ENCODE data around the gene MACROD2.

The MACROD2 gene

GRCh38 chr20:14709439-14709838 is 714.1 kb downstream of the MACROD2 start:
- no peak overlapping the region for H3K4me3 ChIP-seq (ENCODE audit: low read length)
- no peak for TF ChIP-seq CTCF (conservative IDR thresholded peaks at IDR 0.05; ENCODE audit: low read depth, low read length)
- no peak for DNase-seq (ENCODE audit: low read depth)

- DNase-seq (ENCODE audit: low read depth): no peak
Observed at GRCh38 chr20:14710951-14711350, 715.6 kb downstream of the MACROD2 start.

GRCh38 chr20:14711652-14712051 is 716.3 kb downstream of the MACROD2 start:
- peak; percentile 51 for DNase-seq (ENCODE audit: low read depth)

More at GRCh38 chr20:14710951-14711350, 715.6 kb downstream of the MACROD2 start:
- no peak overlapping the region for H3K4me3 ChIP-seq (ENCODE audit: low read length)
- TF ChIP-seq CTCF (conservative IDR thresholded peaks at IDR 0.05; ENCODE audit: low read depth, low read length): no peak

DNA sequence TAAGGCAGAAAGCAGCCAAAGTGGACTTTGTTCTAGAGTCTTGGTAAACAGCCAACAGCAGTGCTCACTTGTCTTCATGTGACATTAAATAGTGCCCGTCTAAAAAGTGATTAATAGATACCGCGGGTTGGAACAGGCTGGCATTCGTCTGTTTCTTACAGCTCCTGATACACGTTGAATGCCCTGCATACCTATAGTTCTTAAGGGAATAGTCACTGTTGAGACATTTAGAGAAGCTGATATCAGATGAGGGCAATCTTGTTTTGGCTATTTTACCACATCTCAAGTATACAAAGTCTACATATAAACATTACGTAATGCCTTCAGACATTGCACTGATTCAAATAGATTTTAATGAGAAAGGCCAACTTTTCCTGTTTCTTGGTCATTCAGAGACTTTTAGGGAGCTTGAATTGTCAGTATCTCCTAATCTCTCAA is 717.0 kb downstream of the MACROD2 start:
- no peak overlapping the region for H3K4me3 ChIP-seq (ENCODE audit: low read length)
- TF ChIP-seq CTCF (conservative IDR thresholded peaks at IDR 0.05; ENCODE audit: low read depth, low read length): no peak
- peak; percentile 95 for DNase-seq (ENCODE audit: low read depth)

More at GRCh38 chr20:14711652-14712051, 716.3 kb downstream of the MACROD2 start:
- no peak overlapping the region for H3K4me3 ChIP-seq (ENCODE audit: low read length)
- TF ChIP-seq CTCF (conservative IDR thresholded peaks at IDR 0.05; ENCODE audit: low read depth, low read length): no peak

DNA sequence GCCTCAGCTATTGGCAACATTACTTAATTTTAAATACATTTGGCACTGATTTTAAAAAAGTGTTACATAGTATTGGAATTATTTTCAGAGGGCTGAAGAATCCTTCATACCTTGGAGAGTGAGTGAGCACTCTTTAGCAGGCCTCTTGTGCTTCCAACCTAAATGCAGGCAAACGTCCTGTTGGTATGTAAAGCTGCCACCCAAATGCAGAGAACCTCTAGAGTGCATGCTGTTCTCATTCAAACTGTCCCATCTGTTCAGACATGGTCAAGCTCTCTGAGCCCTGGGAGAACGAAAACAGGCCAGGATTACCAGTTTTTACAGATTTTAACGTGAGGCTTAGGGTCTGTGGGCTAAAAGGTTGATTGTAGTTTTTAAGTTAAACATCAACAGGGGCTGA is 720.1 kb downstream of the MACROD2 start:
- DNase-seq (ENCODE audit: low read depth): no peak
- no peak for TF ChIP-seq CTCF (conservative IDR thresholded peaks at IDR 0.05; ENCODE audit: low read depth, low read length)
- H3K4me3 ChIP-seq (ENCODE audit: low read length): no peak overlapping the region

GRCh38 chr20:14716351-14716801 is 721.1 kb downstream of the MACROD2 start:
- no peak for DNase-seq (ENCODE audit: low read depth)
- TF ChIP-seq CTCF (conservative IDR thresholded peaks at IDR 0.05; ENCODE audit: low read depth, low read length): no peak
- no peak overlapping the region for H3K4me3 ChIP-seq (ENCODE audit: low read length)

DNA sequence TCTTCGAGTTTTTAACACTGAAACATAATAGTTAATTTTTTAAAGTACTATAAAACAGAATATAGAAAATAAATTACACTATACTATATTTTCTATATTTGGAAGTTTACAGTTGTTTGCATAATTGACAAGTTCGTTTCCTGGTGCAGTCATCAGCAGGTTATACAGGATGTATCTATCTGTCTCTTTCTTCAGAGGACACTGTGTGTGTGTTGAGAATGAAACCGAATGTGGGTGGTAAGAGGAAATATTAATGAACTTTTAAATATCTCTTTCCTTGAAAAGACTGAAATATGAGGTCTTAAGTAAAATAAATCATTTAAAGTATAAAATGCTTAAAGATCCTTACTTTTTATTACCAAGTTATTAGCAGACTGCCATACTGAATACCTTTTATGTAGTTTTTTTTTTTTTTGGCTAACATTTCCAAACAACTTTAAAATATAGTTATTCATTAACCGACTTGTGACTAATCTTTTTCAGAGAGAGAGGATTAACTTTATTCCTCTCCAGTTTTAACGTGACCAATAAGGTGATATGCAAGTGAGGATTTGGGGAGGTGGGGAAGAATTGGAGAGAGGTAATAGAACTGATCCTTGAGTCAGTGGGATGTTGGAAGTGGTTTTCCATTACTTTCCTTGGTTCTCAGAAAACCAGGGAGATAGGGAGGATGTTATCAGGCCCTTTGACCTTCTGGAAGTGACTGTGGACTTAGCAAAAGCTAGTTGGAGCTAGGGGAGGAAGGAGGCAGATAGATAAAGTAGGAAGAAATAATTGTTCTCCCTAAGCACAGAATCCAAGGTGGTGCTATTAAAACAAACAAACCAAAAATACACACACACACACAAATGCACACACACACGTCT is 722.1 kb downstream of the MACROD2 start:
- no peak overlapping the region for H3K4me3 ChIP-seq (ENCODE audit: low read length)
- no peak for DNase-seq (ENCODE audit: low read depth)
- no peak for TF ChIP-seq CTCF (conservative IDR thresholded peaks at IDR 0.05; ENCODE audit: low read depth, low read length)

Data from retinal pigment epithelial cell (primary cell).